Panc1 (cell line): ENCODE measurements around the gene MYBBP1A.

Source experiments
- POLR2AphosphoS5 ChIP-seq: IDR thresholded peaks from 2 replicates; pipeline ENCODE4 v1.6.1; 2012; ENCODE audit warnings: mild to moderate bottlenecking, low read depth, low read length, moderate library complexity
- TF ChIP-seq, protein P1 (sequence below), 2 experiments: IDR thresholded peaks; 2 replicates each; pipeline ENCODE4 v1.6.1; 2011 to 2012; ENCODE audit warnings: low read depth in 2 of 2, control low read depth in 1 of 2, low read length in 1 of 2, mild to moderate bottlenecking in 1 of 2, moderate library complexity in 1 of 2; ENCODE audit not compliant: insufficient read depth in 1 of 2
- TF ChIP-seq, protein P2 (sequence below): fragments of 450-650 bp; IDR thresholded peaks from 2 replicates; pipeline ENCODE4 v1.5.1; 2017; ENCODE audit warnings: mild to moderate bottlenecking

- TF ChIP-seq, protein P1, sequence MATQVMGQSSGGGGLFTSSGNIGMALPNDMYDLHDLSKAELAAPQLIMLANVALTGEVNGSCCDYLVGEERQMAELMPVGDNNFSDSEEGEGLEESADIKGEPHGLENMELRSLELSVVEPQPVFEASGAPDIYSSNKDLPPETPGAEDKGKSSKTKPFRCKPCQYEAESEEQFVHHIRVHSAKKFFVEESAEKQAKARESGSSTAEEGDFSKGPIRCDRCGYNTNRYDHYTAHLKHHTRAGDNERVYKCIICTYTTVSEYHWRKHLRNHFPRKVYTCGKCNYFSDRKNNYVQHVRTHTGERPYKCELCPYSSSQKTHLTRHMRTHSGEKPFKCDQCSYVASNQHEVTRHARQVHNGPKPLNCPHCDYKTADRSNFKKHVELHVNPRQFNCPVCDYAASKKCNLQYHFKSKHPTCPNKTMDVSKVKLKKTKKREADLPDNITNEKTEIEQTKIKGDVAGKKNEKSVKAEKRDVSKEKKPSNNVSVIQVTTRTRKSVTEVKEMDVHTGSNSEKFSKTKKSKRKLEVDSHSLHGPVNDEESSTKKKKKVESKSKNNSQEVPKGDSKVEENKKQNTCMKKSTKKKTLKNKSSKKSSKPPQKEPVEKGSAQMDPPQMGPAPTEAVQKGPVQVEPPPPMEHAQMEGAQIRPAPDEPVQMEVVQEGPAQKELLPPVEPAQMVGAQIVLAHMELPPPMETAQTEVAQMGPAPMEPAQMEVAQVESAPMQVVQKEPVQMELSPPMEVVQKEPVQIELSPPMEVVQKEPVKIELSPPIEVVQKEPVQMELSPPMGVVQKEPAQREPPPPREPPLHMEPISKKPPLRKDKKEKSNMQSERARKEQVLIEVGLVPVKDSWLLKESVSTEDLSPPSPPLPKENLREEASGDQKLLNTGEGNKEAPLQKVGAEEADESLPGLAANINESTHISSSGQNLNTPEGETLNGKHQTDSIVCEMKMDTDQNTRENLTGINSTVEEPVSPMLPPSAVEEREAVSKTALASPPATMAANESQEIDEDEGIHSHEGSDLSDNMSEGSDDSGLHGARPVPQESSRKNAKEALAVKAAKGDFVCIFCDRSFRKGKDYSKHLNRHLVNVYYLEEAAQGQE (IDR thresholded peaks at IDR 0.05; ENCODE audit: insufficient read depth in 1 of 2, low read depth in 2 of 2, low read length in 1 of 2) = no peak
- TF ChIP-seq, protein P2, sequence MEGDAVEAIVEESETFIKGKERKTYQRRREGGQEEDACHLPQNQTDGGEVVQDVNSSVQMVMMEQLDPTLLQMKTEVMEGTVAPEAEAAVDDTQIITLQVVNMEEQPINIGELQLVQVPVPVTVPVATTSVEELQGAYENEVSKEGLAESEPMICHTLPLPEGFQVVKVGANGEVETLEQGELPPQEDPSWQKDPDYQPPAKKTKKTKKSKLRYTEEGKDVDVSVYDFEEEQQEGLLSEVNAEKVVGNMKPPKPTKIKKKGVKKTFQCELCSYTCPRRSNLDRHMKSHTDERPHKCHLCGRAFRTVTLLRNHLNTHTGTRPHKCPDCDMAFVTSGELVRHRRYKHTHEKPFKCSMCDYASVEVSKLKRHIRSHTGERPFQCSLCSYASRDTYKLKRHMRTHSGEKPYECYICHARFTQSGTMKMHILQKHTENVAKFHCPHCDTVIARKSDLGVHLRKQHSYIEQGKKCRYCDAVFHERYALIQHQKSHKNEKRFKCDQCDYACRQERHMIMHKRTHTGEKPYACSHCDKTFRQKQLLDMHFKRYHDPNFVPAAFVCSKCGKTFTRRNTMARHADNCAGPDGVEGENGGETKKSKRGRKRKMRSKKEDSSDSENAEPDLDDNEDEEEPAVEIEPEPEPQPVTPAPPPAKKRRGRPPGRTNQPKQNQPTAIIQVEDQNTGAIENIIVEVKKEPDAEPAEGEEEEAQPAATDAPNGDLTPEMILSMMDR = no peak
- TF ChIP-seq POLR2AphosphoS5 = no peak
Observed at GRCh38 chr17:4534928-4535666, 20.1 kb downstream of the MYBBP1A start.
